NB4 (cell line): ENCODE data around the gene CNTN4.
A peak's percentile ranks its signal among the peaks of the same experiment; 100 is the strongest.

Source experiments
- DNase-seq: peaks from one replicate; pipeline ENCODE4 v3.0.0; 2010; ENCODE audit warnings: low read depth
- H3K4me3 ChIP-seq: one replicate; pipeline ENCODE4 v1.5.1; 2011; ENCODE audit warnings: mild to moderate bottlenecking, low read depth, low read length, moderate library complexity
- CTCF ChIP-seq: IDR thresholded peaks from one replicate; pipeline ENCODE4 v1.5.1; 2012; ENCODE audit warnings: low read depth, low read length
- MAX ChIP-seq: IDR thresholded peaks from 2 replicates; pipeline ENCODE4 v1.6.1; 2011; ENCODE audit warnings: low read depth, low read length
- MYC ChIP-seq: IDR thresholded peaks from 2 replicates; pipeline ENCODE4 v1.6.1; 2011; ENCODE audit warnings: low read depth, low read length
- POLR2A ChIP-seq: IDR thresholded peaks from 2 replicates; pipeline ENCODE4 v1.6.1; 2011; ENCODE audit warnings: mild to moderate bottlenecking; ENCODE audit not compliant: insufficient read length; ENCODE audit errors: extremely low read depth

The CNTN4 gene

GRCh38 chr3:2958551-2958950, 859.9 kb downstream of the CNTN4 start:
- TF ChIP-seq MAX (no peak), MYC (no peak)
- DNase-seq: peak; percentile 22
- H3K4me3 ChIP-seq: no peak overlapping the region

GRCh38 chr3:2961576-2961975, 862.9 kb downstream of the CNTN4 start:
- no peak overlapping the region for H3K4me3 ChIP-seq
- DNase-seq: no peak
- no peak for TF ChIP-seq CTCF
- TF ChIP-seq MAX: no peak
- no peak for TF ChIP-seq MYC

DNA sequence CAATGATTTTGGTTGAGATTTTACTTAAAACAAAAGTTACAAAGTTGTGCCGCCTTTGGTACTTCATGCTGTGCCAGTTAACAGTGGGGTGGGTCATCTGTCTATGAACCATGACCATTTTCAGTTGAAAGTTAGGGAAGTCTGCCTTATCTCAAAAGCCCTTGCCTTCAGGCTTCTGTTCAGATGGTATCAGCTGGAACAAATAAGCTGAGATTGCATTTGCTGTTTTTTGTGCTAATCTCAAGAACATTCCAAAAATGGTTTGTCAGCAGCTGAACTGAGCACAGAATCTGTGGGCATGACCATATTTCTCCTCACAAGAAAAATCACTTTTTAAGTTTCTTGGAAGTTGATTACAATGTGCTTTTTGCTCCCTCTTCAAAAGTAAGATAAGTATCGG, 869.2 kb downstream of the CNTN4 start:
- H3K4me3 ChIP-seq: no peak overlapping the region
- DNase-seq: no peak
- TF ChIP-seq POLR2A (no peak), MYC (no peak), CTCF (no peak), MAX (no peak)

DNA sequence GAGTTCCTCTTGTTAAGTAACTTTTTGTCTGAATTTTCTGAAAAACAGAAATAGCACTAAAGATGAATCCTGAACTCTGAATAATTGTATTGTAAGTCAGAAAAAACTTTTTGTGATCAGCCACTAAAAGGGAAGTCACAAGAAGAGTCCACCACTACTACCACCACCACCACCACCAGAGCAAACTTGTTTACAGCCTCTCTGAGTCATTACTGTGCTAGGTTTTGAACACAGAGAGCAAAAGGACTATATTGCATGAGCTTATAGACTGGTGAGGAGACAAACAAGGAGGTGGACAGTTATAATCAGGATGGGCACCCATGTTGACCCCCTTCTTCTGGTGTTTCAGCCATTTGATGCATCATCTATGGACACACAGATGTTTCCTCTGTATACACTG, 869.8 kb downstream of the CNTN4 start:
- H3K4me3 ChIP-seq: no peak overlapping the region
- TF ChIP-seq POLR2A (no peak), MAX (no peak), CTCF (no peak), MYC (no peak)
- DNase-seq: no peak

DNA sequence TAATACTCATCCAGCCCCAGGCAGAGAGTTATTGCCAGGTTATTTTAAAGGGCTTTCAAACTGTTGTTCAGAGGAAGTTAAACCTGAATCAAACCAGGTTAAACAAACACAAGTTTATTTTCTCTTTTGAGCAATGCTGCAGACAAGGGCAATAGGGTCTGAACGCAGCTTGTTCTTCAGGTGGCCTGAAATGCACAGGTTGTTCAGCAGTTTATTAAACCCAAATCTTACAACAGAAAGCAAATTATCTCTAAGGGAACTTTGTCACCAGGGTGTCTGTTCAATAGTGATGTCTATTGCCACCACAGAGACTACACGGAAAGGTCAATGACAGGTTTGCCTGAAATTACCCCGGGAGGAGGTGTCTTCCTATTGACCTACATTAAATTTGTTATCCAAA, 877.5 kb downstream of the CNTN4 start:
- no peak for TF ChIP-seq MAX
- TF ChIP-seq MYC: no peak
- TF ChIP-seq POLR2A: no peak
- TF ChIP-seq CTCF: no peak
- no peak for DNase-seq
- H3K4me3 ChIP-seq: no peak overlapping the region

- TF ChIP-seq MAX: no peak
- TF ChIP-seq MYC: no peak
- no peak for TF ChIP-seq CTCF
- no peak for TF ChIP-seq POLR2A
- DNase-seq: no peak
- no peak overlapping the region for H3K4me3 ChIP-seq
These were observed 878.1 kb downstream of the CNTN4 start for GRCh38 chr3:2976796-2977195.
